T-cell (primary cell): ENCODE measurements around the gene AFF4. TPM values are rescaled to one million over a fixed set of nuclear protein-coding genes. Genes with fewer than 3 reads are reported as not detected.
"Not testable (repeated sequence)": the region's sequence is repeated elsewhere in the genome, so short reads cannot be mapped to it uniquely, and the experiment has no call there.

Experiments used
- ATAC-seq, 4 experiments: fragments of 200-7000 bp in 3 of 4; fragments of 150-1000 bp in 1 of 4; cut with Tn5 transposase; replicated peaks in 1 of 4; 1 replicate in 3 of 4; 2 replicates in 1 of 4; pipeline ENCODE4 v1.10.0; 2021; ENCODE audit warnings: moderate library complexity in 3 of 4, mild to moderate bottlenecking in 2 of 4, moderate number of reproducible peaks in 1 of 4
- CTCF ChIA-PET, 2 donors: fragments of 300-600 bp; sonication (Branson Sonifier 250); formaldehyde crosslinking; loops; one replicate each; lab custom pipeline; 2022; ENCODE audit warnings: antibody characterized with exemption in 2 of 2; lab: Charles Lee
- POLR2A ChIA-PET, 2 donors: fragments of 300-600 bp; sonication (Branson Sonifier 250); formaldehyde crosslinking; loops; one replicate each; lab custom pipeline; 2022; ENCODE audit warnings: antibody characterized with exemption in 2 of 2; lab: Charles Lee
- DNase-seq, 35 experiments: peaks; one replicate each; pipeline versions ENCODE4 v3.0.0 to v3.0.0-alpha.2; 2013 to 2023
- H3K27ac ChIP-seq: one replicate; pipeline ENCODE4 v1.5.1; 2013; ENCODE audit warnings: low read length
- H3K27me3 ChIP-seq, 2 experiments: replicated peaks in 1 of 2; 1 replicate in 1 of 2; 2 replicates in 1 of 2; pipeline versions ENCODE4 v1.6.1 to v1.7.0; 2013; ENCODE audit warnings: low read length in 1 of 2, mixed read lengths in 1 of 2; ENCODE audit not compliant: control insufficient read depth in 2 of 2, insufficient read depth in 2 of 2; ENCODE audit errors: extremely low read depth in 1 of 2
- H3K36me3 ChIP-seq, 2 donors: 1 replicate in 1 of 2; 2 replicates in 1 of 2; pipeline versions ENCODE4 v1.6.1 to v1.7.0; 2013; ENCODE audit warnings: low read length in 1 of 2; ENCODE audit not compliant: control insufficient read depth in 2 of 2, insufficient read depth in 1 of 2; ENCODE audit errors: extremely low read depth in 1 of 2
- H3K4me1 ChIP-seq, 2 experiments: 1 replicate in 1 of 2; 2 replicates in 1 of 2; pipeline versions ENCODE4 v1.6.1 to v1.7.0; 2013; ENCODE audit warnings: low read length in 2 of 2, mixed read lengths in 1 of 2; ENCODE audit not compliant: insufficient read depth in 2 of 2, control insufficient read depth in 1 of 2; ENCODE audit errors: extremely low read depth in 1 of 2
- H3K4me3 ChIP-seq, 2 donors: 1 replicate in 1 of 2; 2 replicates in 1 of 2; pipeline versions ENCODE4 v1.5.1 to v1.7.0; 2013; ENCODE audit warnings: mild to moderate bottlenecking in 2 of 2, low read length in 1 of 2, moderate library complexity in 1 of 2; ENCODE audit not compliant: control insufficient read depth in 1 of 2; ENCODE audit errors: extremely low read depth in 1 of 2
- H3K9me3 ChIP-seq: 2 replicates; pipeline ENCODE4 v1.7.0; 2013
- H3K27ac Mint-ChIP-seq, 2 donors: one replicate each; pipeline ENCODE4 v1.8.0; 2020 to 2021; ENCODE audit warnings: mild to moderate bottlenecking in 2 of 2, mixed read lengths in 2 of 2
- H3K27me3 Mint-ChIP-seq, 2 donors: one replicate each; pipeline ENCODE4 v1.8.0; 2021 to 2022; ENCODE audit warnings: mixed read lengths in 2 of 2
- H3K36me3 Mint-ChIP-seq: one replicate; pipeline ENCODE4 v1.8.0; 2021; ENCODE audit warnings: mixed read lengths
- H3K4me1 Mint-ChIP-seq, 3 donors: one replicate each; pipeline ENCODE4 v1.8.0; 2020 to 2022; ENCODE audit warnings: mixed read lengths in 3 of 3, mild to moderate bottlenecking in 1 of 3
- H3K4me3 Mint-ChIP-seq, 3 donors: one replicate each; pipeline ENCODE4 v1.8.0; 2020 to 2022; ENCODE audit warnings: mild to moderate bottlenecking in 3 of 3, mixed read lengths in 3 of 3, moderate library complexity in 3 of 3
- H3K9me3 Mint-ChIP-seq, 3 donors: one replicate each; pipeline ENCODE4 v1.8.0; 2020 to 2022; ENCODE audit warnings: mixed read lengths in 3 of 3
- WGBS: methylation state at CpG from one replicate; pipeline ENCODE4 v1.1.5; 2013; ENCODE audit warnings: missing lambda C conversion rate; ENCODE audit not compliant: insufficient coverage; 5-methylcytosine and 5-hydroxymethylcytosine counted together
- total RNA-seq, 35 experiments: library from RNA in 6 of 35; stranded (reverse) in 6 of 35; fragments of 120-200 nt in 1 of 35; gene quantifications; one replicate each; pipeline versions ENCODE4 v1.2.1 to v1.2.4 and lab custom pipeline; 2013 to 2026

The AFF4 gene
- total RNA-seq, 5 donors from 2014 or later (not counting 1 experiment from before 2014, with no cell fraction given): 44.2 to 74.1 (median 53.0) TPM

DNA sequence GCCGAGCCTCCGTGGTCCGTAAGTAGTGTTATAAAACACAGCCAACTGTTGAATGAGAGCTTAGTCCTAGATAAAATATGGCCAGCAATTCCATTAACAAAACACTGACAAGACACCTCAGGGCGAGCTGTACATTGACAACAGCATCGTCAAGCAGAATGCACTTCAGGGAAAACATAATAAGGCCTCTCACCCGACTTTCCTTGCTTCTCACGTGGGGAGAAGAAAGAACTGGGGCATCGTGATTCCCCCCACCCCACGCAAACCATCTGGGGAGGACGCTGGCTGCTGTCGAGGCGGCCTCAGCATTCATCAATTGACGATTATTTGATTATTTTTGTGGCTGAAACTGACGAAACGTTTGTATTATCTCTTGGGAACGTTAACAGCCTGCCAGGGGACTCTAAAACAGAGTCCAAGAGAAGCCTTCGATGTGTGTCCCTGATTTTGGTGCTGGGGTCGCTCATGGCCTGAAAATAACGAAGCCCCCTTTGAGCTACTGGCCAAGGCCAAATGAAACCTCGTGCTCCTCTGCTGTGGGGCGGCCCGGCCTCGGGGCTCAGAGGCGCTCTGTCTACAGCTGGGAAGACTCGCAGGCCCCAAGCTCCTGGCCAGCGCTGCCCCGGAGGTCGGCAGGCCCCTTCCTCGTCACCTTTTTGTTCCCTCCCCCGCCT, 97.6 kb downstream of the AFF4 start:
- no peaks in the 10 kb centered on the region for H3K9me3 ChIP-seq
- Mint-ChIP-seq H3K27me3 (no peaks in the 10 kb centered on the region), H3K4me1 (peaks cover 27 to 30% (median 27%) of the 10 kb centered on the region in 3 donors), H3K27ac (peak overlapping the region; percentile 97 to 99), H3K9me3 (no peaks in the 10 kb centered on the region), H3K4me3 (peak overlapping the region; percentile 98 to 100 (median 99)), H3K36me3 (peaks cover 23% of the 10 kb centered on the region)
- ATAC-seq (peak in 3 of 4 experiments; percentile 24 to 31 (median 31)), DNase-seq (peak in 1 of 35 experiments; percentile 15)
- peaks cover 0 to 24% of the 10 kb centered on the region in 2 donors for H3K36me3 ChIP-seq
- peak overlapping the region; percentile 81 to 90 for H3K4me3 ChIP-seq
- peak overlapping the region; percentile 98 for H3K27ac ChIP-seq
- peaks cover 2 to 21% of the 10 kb centered on the region in 2 experiments for H3K4me1 ChIP-seq
- WGBS: 36% methylated on average over 23 of the region's 30 CpGs
- no peaks in the 10 kb centered on the region for H3K27me3 ChIP-seq
- POLR2A ChIA-PET: interaction anchor here in 1 of 2 donors (0.5 to 1.5 kb wide), 5 partner anchors 22 to 1742 kb away, joined by 3 to 6 read pairs (median 3); no protein-coding TSS in a partner anchor
- CTCF ChIA-PET: interaction anchor here in 1 of 2 donors (0.6 to 0.9 kb wide), 2 partner anchors 20 to 411 kb away, joined by 3 read pairs; no protein-coding TSS in a partner anchor

DNA sequence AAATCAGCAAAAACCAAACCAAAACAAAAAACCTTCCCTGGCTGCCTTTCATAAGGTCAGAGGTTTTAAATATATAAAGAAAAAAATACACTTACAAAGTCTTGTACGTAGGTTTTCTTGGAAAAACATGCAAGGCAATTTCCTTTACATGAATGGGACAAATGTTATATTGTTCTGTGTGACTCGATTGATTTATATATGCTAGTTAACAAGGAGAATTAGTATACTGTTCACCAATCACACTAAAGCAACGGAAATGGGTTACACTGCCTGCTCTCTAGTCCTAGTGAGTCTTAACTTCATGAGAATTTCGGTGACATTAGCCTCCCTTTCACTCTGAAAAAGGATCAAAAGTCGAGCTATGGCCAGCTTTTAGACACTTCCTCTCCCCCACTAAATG, 102.7 kb downstream of the AFF4 start:
- Histone ChIP-seq H3K9me3 (no peaks in the 10 kb centered on the region), H3K4me3 (no peak overlapping the region), H3K27ac (no peak overlapping the region), H3K27me3 (peaks cover 0 to 13% of the 10 kb centered on the region in 2 experiments), H3K36me3 (no peaks in the 10 kb centered on the region), H3K4me1 (peaks cover 0 to 5% of the 10 kb centered on the region in 2 experiments)
- ATAC-seq (no peak), DNase-seq (no peak)
- WGBS: 77% methylated on average over 2 of the region's 5 CpGs
- no peaks in the 10 kb centered on the region for H3K9me3 Mint-ChIP-seq
- peaks cover 6 to 7% (median 6%) of the 10 kb centered on the region in 3 donors for H3K4me1 Mint-ChIP-seq
- H3K36me3 Mint-ChIP-seq: no peaks in the 10 kb centered on the region
- H3K27ac Mint-ChIP-seq: no peak overlapping the region
- ChIA-PET CTCF (interaction anchor here in 1 of 2 donors (0.6 to 1.1 kb wide), 3 partner anchors 19 to 328 kb away, joined by 3 to 4 read pairs (median 3); no protein-coding TSS in a partner anchor), POLR2A (interaction anchor here in 1 of 2 donors (0.6 kb wide), 1 partner anchor 1961 kb away, joined by 8 read pairs; no protein-coding TSS in a partner anchor)
- peaks cover 0 to 4% of the 10 kb centered on the region in 2 donors for H3K27me3 Mint-ChIP-seq
- no peak overlapping the region for H3K4me3 Mint-ChIP-seq

DNA sequence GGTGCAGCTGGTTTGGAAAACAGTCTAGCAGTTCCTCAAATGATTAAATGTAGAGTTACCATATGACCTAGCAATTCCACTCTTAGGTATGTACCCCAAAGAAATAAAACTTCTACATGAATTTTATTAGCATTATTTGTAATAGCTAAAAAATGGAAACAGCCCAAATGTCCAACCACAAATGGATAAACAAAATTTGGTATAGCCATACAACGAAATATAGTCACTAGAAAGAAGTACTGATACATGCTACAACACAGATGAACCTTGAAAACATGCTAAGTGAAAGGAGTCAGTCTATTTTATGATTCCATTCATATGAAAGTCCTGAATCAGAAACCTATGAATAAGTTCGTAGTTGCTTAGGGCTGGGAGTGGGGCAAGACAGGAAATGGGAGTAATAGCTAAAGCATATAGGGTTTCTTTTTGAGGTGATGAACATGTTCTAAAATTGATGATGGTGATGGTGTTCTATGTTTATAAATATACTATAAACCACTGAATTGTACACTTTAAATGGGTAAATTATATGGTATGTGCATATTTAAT, 103.5 kb downstream of the AFF4 start:
- ChIA-PET POLR2A (interaction anchor here in 1 of 2 donors (0.6 kb wide), 1 partner anchor 1962 kb away, joined by 8 read pairs; no protein-coding TSS in a partner anchor), CTCF (interaction anchor here (0.6 to 1.2 kb wide), 3 partner anchors 11 to 1509 kb away, joined by 3 read pairs; no protein-coding TSS in a partner anchor)
- ATAC-seq (no peak), DNase-seq (no peak)
- WGBS: no CpG with 5 or more reads among the region's 2 CpGs
- H3K27ac ChIP-seq: no peak overlapping the region
- no peak overlapping the region for H3K4me3 Mint-ChIP-seq
- H3K4me3 ChIP-seq: no peak overlapping the region
- no peaks in the 10 kb centered on the region for H3K9me3 ChIP-seq
- no peaks in the 10 kb centered on the region for H3K36me3 Mint-ChIP-seq
- H3K9me3 Mint-ChIP-seq: no peaks in the 10 kb centered on the region
- H3K27me3 ChIP-seq: peaks cover 0 to 18% of the 10 kb centered on the region in 2 experiments
- no peak overlapping the region for H3K27ac Mint-ChIP-seq
- no peaks in the 10 kb centered on the region for H3K36me3 ChIP-seq
- no peaks in the 10 kb centered on the region for H3K4me1 ChIP-seq
- no peaks in the 10 kb centered on the region for H3K4me1 Mint-ChIP-seq
- H3K27me3 Mint-ChIP-seq: peaks cover 3 to 6% of the 10 kb centered on the region in 2 donors

DNA sequence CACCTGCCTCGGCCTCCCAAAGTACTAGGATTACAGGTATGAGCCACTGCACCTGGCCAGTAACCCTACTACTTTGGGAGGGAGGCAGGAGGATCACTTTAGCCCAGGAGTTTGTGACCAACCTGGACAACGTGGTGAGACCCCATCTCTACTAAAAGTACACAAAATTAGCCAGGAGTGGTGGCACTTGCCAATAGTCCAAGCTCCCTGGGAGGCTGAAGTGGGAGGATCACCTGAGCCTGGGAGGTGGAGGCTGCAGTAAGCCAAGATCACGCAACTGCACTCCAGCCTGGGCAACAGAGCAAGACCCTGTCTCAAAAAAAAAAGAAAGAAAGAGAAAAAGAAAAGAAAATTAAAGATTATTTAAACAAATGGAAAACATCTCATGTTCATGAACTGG, 107.4 kb downstream of the AFF4 start:
- ATAC-seq (no peak), DNase-seq (no peak)
- Mint-ChIP-seq H3K4me1 (peaks cover 0 to 2% (median 0%) of the 10 kb centered on the region in 3 donors), H3K4me3 (no peak overlapping the region), H3K9me3 (no peaks in the 10 kb centered on the region), H3K27me3 (peaks cover 3 to 6% of the 10 kb centered on the region in 2 donors), H3K36me3 (no peaks in the 10 kb centered on the region), H3K27ac (no peak overlapping the region)
- CTCF ChIA-PET: no interaction called here
- POLR2A ChIA-PET: no interaction called here
- no peaks in the 10 kb centered on the region for H3K36me3 ChIP-seq
- H3K27ac ChIP-seq: no peak overlapping the region
- H3K4me3 ChIP-seq: no peak overlapping the region
- no peaks in the 10 kb centered on the region for H3K4me1 ChIP-seq
- no peaks in the 10 kb centered on the region for H3K9me3 ChIP-seq
- WGBS: no CpG with 5 or more reads among the region's 3 CpGs
- peaks cover 0 to 18% of the 10 kb centered on the region in 2 experiments for H3K27me3 ChIP-seq

DNA sequence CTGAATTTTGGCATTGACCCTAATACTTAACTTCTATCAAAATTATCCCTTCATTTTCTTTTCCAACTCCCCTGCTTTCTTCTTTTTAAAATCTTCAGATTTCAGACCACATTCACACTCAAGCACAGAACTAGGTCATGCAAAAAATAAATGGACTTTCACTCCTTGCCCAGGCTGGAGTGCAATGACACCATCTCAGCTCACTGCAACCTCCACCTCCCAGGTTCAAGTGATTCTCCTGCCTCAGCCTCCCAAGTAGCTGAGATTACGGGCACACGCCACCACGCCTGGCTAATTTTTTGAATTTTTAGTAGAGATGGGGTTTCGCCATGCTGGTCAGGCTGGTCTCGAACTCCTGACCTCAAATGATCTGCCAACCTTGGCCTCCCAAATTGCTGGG, 108.4 kb downstream of the AFF4 start:
- CTCF ChIA-PET, H3K4me3 ChIP-seq: not testable (repeated sequence)

DNA sequence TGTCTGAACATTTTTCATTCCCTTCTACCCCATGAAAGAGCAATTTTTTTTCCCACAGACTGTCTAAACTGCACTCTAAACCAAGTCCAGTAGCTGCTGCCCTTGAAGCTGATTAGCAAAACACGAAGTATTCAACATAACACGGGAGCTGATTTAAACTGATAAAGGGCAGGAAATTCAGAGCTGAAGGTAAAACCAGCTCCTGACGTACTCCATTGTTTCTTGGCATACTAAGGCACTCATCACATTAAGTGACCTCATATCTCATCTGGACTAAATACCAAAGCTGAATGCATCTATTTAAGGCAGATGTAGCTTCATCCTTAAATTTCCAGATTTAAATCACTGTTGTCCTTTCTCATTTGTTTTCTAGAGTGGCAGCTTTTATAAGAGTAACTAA, 109.1 kb downstream of the AFF4 start:
- no peaks in the 10 kb centered on the region for H3K9me3 ChIP-seq
- Mint-ChIP-seq H3K27me3 (peaks cover 3 to 7% of the 10 kb centered on the region in 2 donors), H3K36me3 (no peaks in the 10 kb centered on the region), H3K9me3 (no peaks in the 10 kb centered on the region), H3K27ac (no peak overlapping the region), H3K4me1 (peaks cover 0 to 2% (median 0%) of the 10 kb centered on the region in 3 donors), H3K4me3 (no peak overlapping the region)
- H3K27me3 ChIP-seq: peaks cover 0 to 18% of the 10 kb centered on the region in 2 experiments
- ChIA-PET POLR2A (no interaction called here), CTCF (interaction anchor here in 1 of 2 donors (0.7 kb wide), 1 partner anchor 29 kb away, joined by 3 read pairs; no protein-coding TSS in a partner anchor)
- DNase-seq (no peak), ATAC-seq (no peak)
- 40% methylated on average over 3 of the region's 3 CpGs for WGBS
- no peak overlapping the region for H3K4me3 ChIP-seq
- H3K4me1 ChIP-seq: no peaks in the 10 kb centered on the region
- no peaks in the 10 kb centered on the region for H3K36me3 ChIP-seq
- no peak overlapping the region for H3K27ac ChIP-seq

More for the DNA sequence above, 108.4 kb downstream of the AFF4 start:
- ATAC-seq, H3K27ac Mint-ChIP-seq, H3K9me3 ChIP-seq, H3K36me3 Mint-ChIP-seq, H3K27ac ChIP-seq, H3K27me3 Mint-ChIP-seq, H3K4me1 Mint-ChIP-seq, H3K4me3 Mint-ChIP-seq, POLR2A ChIA-PET, H3K9me3 Mint-ChIP-seq, DNase-seq, H3K36me3 ChIP-seq, H3K4me1 ChIP-seq: not testable (repeated sequence)
- peaks cover 0 to 18% of the 10 kb centered on the region in 2 experiments for H3K27me3 ChIP-seq
- WGBS: 92% methylated on average over 2 of the region's 5 CpGs
